Brain pericyte (primary cell): ENCODE measurements around the gene MARK4.

Source experiments
- DNase-seq: peaks from one replicate; pipeline ENCODE4 v3.0.0-alpha.2; 2012; ENCODE audit warnings: low read depth, low spot score

Gene MARK4

DNA sequence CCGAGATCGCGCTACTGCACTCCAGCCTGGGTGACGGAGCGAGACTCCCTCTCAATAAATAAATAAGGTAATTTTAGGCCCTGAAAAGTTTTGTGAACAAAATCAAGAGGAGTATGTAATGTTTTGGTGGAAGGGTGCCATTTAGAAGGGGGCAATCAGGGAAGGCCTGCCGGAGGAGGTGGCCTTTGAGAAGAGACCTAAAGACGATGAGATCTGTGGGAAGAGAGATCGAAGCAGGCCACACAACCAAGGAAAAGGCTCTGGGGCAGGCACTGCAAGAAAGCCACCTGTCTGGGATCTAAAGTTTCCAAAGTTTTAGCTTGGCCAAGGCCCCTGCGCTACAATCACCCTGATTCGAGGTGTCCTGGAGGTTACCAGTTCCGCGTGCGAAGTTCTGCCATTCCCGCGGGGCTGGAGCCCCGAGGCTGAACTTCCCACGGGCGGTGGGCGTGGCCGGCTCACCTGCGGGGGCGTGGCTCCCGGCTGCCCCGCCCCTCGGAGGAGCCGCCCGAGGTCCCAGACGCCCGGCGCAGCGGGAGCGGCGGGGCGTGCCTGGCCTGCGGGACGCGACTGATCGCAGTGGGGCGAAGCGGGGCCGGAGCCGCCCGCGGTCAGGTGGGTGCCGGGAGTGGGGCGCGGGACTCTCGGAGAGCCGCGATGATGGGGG lies 89.3 kb downstream of the MARK4 start, which contains the start of gene KLC3:
Gene KLC3 (plus strand): TSS at position 519 of the 667 bp plus-strand sequence. CDS start 4,792 bp downstream, outside the sequence.
- DNase-seq: no peak

DNA sequence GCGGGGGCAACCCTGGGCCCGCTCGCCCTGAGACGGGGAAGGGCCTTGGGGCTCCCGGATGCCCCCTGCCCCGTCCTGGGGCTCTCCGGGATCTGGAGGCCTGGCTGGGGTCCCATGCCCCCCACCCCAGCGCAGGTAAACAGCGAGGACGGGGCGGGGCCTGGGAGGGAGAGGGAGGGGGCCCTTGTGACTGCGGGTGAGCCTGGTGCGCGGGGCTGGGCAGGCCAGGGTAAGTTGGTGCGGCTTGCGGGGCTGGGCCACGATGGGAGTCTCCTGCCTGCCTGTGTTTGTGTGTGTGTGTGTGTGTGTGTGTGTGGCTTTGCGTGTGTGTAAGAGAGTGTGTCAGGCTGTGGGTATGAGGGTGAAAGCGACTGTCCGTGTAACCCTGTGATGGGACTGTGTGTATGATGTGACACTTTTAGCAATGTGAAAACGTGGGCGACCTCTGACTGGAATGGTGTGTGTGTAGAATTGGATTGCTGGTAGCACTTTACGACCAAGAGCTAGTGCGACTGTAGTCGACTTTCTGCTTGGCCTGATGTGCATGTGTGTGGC lies 89.9 kb downstream of the MARK4 start:
- no peak for DNase-seq

DNA sequence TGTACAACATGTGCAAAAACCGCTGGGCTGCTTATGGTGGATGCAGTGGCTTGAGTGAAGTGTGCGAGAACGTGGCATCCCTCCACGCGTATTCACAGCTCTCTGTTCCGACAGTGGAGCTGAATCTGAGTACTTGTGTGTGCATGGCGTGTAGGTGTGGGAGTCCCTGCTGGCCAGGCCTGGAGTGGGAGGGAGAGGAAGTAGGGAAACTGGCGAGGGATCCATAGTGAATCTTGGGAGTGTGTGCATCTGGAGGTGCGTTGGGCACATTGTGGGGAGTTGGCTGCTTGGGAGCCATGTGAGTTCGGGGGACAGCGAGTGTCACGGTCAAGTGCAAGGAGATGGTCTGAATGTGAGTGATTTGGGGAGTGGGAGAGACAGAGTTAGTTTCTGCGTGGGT lies 91.8 kb downstream of the MARK4 start:
- no peak for DNase-seq

DNA sequence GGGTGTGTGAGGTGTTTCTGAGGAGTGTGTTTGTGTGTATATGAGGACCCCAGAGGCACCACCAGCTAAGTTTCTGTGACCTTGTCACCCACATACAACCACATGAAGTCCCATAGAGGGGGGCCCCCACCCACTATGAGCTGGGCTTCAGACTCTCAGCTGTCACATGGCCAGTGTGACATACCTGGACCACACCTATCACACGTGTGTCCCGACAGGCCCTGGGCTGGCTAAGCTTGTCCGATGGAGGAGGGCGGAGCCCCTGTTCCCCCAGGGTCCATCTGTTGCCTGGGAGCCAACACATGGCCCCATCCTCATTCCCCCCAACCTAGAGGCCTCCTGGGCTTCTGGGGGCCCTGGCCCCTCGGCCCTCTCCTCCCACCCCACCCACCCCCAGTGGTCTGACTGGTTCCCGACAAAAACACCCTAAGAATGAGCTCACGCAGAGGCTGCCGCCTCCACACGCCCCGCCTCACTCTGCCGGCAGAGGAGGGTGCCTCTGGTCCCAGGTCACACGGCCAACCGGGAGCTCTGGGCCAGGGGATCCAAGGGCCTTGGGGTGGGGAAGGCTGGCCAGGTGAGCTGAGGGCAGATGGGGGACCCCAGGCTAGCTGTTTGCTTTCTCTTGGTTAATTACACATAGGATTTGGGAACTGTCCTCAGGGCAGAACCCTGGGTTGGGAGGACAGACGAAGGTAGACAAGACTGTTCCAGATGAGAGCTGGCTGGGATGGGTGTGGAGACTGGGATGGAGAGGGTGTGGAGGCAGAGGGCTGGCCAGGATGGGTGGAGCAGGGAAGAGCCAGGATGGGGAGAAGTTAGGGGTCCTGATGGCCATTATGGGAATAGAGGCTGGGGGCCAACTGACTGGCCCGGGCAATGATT lies 93.8 kb downstream of the MARK4 start:
- no peak for DNase-seq

DNA sequence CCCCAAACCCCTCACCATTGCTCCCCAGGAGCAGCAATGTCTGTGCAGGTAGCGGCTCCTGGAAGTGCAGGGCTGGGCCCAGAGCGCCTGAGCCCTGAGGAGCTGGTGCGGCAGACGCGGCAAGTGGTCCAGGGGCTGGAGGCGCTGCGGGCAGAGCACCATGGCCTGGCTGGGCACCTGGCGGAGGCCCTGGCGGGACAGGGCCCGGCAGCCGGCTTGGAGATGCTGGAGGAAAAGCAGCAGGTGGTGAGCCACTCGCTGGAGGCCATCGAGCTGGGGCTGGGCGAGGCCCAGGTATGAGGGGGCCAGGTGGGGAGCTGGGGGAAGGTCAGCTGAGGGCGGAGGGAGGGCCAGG lies 94.4 kb downstream of the MARK4 start:
- no peak for DNase-seq

DNA sequence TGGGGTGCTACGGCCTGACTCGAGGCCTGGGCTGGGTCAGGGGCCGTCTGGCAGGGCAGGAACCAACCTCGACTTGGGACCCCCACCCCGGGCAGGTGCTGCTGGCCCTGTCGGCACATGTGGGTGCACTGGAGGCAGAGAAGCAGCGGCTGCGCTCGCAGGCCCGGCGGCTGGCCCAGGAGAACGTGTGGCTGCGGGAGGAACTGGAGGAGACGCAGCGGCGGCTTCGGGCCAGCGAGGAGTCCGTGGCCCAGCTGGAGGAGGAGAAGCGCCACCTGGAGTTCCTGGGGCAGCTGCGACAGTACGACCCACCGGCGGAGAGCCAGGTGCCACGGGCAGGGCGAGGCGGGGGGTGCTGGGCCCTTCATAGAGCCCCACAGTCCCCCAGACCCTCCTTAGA lies 95.4 kb downstream of the MARK4 start:
- DNase-seq: no peak

DNA sequence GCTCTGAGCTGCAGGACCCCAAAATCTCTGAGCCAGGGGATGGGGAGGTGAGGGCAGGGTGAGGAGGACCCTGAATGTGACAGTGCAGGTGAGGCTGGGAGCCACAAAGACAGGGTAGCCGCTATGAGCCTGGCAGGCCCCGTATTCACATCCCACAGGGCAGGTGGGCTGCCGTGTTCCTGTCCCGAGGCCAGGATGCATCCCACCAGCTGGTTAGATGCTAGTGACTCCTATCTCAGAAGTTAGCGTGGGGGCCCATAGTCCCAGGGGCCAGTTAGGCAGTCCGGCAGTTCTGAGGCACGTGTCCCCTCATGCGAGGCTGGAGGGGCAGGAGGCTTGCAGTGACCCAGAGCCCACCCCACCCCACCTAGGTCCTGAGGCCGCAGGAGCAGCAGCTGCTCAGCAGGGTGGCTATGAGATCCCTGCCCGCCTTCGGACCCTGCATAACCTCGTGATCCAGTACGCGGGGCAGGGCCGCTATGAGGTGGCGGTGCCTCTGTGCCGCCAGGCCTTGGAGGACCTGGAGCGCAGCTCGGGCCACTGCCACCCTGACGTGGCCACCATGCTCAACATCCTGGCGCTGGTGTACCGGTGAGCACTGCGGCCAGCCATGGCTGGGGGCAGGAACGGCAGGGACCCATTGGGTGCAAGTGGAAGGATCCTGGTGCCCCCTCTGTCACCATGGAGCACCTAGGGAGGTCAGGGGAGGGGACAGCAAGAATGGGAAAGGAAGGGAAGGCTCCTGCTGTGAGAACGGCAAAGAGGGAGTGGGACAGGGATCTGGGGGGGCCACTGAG lies 96.7 kb downstream of the MARK4 start:
- DNase-seq: no peak

DNA sequence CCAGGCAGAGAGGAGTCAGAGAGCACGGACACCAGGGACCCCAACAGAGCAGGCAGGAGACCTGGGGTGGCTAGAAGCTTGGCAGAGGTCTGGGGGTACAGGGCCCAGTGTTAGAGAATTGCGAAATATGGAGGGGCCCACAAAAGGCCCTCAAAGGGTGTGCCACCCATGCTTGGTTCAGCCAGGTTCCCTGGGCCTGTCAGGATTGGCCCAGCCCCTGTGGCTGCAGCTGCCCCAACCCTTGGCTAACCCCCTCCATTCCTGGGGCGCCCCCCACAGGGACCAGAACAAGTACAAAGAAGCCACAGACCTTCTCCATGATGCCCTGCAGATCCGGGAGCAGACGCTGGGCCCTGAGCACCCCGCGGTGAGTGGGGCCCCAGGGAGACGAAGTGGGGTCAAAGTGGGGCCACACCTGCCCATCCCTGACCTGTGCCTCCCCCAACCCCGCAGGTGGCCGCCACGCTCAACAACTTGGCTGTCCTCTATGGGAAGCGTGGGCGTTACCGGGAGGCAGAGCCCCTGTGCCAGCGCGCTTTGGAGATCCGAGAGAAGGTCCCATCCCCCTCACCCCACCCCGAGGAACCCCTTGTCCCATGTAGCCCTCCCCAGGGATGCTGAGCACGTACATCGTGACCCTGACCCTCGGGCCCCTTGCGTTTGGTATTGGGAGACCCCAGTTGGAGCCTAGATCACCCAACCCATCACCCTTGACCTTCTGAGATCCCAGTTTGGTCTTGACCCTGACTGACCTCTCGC lies 97.5 kb downstream of the MARK4 start:
- no peak for DNase-seq

DNA sequence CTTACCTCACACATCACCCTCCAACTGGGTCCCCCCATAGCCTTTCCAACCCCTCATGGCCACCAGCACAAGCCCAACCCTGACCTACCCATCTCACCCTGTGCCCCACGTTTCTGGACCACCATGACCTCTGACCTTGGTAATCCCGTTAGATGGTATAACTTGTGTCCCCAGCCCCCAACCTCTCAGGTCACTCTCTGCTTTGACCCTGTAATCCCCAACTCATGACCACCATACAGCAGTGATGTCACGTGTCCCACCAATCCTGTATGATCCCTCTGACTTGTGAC lies 98.0 kb downstream of the MARK4 start:
- DNase-seq: no peak

DNA sequence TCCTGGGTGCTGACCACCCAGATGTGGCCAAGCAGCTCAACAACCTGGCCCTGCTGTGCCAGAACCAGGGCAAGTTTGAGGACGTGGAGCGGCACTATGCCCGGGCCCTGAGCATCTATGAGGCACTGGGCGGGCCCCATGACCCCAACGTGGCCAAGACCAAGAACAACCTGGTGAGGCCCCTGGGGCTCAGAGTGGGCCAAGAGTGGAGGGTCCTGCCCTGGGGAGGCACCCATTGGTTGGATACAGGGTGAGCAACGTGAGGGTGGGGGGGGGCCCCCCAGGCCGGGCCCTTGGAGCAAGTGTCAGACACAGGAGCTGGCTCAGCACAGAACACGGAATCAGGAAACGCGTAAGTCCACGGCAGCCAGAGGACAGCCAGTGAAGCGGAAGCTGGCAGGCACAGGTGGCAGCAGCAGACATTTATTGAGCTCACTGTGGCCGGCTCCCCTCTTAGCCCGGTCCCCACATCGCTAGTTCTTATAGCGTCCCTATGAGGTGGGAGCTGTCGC lies 98.4 kb downstream of the MARK4 start:
- no peak for DNase-seq

DNA sequence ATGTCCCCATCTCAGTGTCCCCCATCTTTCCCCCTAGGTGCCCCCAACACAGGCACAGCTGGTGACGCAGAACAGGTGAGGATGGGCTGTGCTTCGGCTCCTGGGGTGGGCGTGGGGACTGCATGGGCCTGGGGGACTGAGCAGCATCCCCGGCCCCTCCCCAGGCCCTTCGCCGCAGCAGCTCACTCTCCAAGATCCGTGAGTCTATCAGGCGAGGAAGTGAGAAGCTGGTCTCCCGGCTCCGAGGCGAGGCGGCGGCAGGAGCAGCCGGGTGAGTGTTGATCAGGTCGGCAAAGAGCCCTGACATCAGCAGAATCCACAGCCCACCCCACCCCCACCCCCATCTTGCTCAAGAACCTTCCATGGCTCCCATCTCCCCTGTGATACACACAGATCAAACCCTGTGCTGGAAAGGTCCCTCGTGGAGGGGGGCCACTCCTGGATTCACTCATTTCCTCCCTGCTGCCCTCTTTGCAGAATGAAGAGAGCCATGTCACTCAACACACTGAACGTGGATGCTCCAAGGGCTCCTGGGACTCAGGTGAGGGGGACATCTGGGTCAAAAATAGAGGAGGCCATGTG lies 99.5 kb downstream of the MARK4 start:
- no peak for DNase-seq

DNA sequence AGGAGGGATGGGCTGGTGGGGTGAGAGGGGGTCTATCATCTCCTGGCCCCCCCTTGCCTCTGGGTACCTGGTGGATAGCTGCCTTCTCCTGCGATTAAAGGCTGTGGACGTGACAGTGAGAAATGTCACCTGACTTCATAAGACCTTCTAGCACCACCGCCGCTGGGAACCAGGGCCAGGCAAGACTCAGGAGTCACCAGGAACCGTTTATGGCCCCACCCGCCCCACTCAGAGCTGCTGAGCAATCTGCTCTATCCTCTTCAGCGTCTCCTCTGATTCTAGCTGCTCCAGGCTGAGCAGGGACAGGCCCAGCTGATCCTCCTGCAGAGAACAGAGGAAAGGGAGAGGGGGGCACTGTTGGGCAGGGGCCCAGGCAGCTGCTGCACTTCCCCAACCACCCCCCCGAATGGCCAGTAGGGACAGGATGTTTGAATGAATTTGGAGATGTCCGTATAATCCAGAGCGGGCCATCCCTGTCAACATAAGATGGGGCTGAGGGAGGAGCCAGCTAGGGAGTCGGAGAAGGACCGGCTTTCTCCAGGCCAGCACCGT lies 100.4 kb downstream of the MARK4 start:
- DNase-seq: no peak

DNA sequence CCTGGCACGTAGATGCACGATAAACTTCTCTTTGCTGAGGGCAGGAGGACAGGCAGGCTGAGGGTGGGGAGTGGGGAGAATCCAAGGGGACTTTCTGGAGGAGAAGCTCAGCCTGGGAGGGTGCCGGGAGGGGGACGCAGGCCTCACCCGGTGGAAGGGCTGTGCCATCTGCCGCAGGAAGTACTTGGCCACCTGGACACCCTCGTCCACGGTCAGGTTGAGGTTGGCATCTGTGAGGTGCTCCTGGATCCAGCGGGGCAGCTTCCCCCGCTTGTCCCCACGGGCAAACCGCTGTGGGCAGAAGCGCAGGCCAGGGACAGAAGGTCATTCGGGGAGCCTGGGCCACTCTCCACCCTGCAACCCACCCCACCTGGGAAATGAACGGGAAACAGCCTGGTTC lies 101.0 kb downstream of the MARK4 start:
- DNase-seq: no peak

DNA sequence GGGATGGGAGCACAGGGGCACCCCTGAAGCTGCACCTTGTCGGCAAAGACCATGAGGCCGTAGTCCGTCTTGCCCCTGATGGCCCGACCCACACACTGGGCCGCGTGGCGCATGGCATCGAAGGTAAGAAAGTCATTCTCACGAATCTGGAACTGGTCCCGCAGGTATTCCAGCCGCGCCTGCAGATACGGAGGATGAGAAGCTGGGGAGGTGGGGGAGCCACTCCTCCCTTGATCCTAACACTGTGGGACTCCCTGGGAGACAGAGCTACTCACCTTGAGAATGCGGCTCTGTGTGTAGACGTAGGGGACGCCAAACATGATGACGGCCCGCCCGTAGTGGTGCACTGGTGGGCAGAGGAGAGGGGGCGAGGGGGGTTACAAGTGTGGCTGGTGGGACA lies 101.4 kb downstream of the MARK4 start:
- no peak for DNase-seq

DNA sequence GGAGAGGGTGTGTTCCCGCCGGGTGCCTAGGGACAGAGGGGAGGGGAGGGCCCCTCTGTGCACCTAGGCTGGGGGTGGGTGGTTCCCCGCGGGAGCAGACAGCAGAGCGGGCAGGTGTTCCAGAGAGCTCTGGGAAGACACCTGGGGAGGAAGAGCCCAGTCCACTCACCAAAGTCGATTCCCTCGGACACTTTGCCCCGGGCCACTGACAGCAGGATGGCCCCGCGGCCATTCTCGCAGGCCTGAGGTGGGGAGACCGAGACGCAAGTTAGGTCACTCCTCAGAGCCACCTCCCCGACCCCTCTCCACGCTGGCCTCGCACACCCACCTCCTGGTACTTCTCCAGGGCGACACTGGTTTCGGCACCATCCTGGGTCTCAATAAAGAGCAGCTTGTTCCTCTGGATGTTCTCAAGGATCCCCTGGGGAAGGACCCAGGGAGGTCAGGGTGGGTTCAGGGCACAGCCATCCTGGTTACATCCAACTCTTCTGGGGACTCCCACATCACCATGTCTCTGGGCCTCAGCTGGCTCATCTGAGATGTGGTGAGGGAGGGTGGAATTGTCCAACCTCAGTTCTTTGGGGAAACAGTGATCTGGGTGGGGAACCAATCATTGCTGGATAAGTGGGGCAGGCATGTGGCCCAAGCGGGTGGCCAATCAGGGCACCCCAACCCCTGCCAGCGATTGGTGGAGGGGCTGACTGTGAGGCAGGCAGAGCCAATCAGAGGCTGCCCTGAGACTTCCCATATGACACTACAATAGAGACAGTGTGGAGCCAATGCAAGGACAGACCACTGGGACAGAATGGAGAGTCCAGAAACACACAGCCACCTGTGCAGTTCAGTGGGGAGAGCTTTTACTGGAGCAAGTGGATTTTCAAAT lies 102.1 kb downstream of the MARK4 start:
- no peak for DNase-seq

DNA sequence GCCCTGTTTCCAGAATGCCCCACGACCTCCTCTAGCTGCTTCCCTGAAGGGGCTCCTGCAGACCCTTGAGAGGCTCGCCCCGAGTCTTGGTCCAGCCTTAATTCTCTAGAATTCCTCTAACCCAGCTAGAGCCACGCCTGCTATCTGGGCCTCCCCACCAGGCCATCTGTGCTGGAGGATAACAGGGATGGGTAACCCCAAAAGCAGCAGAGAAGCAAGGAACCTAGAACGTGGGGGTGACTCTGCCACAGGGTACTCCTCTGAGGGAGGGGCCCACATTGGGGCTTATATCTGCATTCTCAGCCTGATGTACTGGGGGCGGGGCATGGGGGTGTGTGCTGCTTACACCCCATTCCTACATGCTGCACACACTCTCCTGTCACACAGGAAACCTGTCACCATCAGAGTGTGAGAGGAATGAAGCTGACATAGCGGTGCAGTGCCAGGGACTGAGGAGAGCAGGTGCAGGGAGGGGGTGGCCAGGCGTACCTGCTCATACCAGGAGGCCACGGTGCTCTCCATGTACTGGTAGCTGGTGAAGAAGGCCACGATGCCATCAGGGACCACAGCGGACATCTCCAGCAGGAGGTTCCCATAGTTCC lies 103.3 kb downstream of the MARK4 start:
- no peak for DNase-seq
